ENCODE measurements around the gene CHFR. TPM values are rescaled to one million over a fixed set of nuclear protein-coding genes. Genes with fewer than 3 reads are reported as not detected.
A peak's percentile ranks its signal among the peaks of the same experiment; 100 is the strongest.

Gene CHFR
- total RNA-seq, 1 experiment from 2014 or later: 53.3 TPM

DNA sequence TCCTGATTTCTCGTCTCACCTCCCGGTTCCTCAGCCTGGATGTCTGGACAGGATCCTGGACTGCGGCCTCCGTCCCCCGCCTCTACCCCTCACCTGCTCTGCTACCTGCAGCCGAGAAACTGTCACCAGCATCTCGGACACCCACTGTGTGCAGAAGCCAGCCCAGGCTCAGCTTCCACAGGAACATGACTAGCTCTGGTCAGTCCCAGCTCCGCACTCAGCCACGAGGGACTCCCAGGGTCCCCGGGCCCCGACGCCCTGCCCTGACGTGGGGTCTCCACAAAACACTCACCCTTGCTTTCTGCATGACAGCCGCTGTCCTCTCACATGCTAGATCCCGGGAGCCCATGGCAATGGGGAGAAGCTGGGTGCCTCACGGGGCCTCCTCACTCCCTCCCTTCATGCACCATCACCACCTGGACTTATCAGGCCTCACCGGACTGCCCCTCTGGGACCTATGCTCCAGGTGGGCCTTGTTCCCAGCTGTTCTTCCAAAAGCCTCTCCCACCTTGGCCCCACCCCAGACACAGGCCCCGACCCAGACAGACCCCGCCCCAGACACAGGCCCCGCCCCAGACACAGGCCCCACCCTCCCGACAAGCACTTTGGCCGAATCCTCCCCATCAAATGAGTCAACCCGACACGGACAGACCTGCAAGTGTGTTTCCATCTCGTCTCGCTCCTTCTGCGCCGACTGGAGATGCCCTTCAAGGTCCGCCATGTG is 98.9 kb downstream of the CHFR start:
- Histone ChIP-seq H2AFZ (ENCODE audit: low read length) (no peak overlapping the region), H4K20me1 (ENCODE audit: control insufficient read depth, insufficient read depth, insufficient read length) (peaks cover 2% of the 10 kb centered on the region), H3K79me2 (ENCODE audit: insufficient read depth, low read length) (no peaks in the 10 kb centered on the region), H3K79me1 (ENCODE audit: insufficient read depth, low read depth, low read length, poor library complexity, severe bottlenecking) (no peaks in the 10 kb centered on the region), H3K23ac (ENCODE audit: insufficient read length, low read depth, low read length) (no peak overlapping the region), H3K56ac (ENCODE audit: insufficient read length, low read depth, low read length) (no peak overlapping the region), H2AK5ac (ENCODE audit: insufficient read length, low read length) (no peak overlapping the region), H3K4ac (ENCODE audit: low read depth, low read length) (no peak overlapping the region), H3K4me2 (ENCODE audit: insufficient read depth, insufficient read length, low read length) (no peak overlapping the region), H3K14ac (ENCODE audit: insufficient read depth, low read length) (no peak overlapping the region), H4K5ac (ENCODE audit: insufficient read length, low read depth, low read length) (no peak overlapping the region), H4K8ac (replicated peaks; ENCODE audit: insufficient read length, low read depth, low read length) (no peak overlapping the region), H3K9ac (ENCODE audit: extremely low read depth, insufficient read length, low read length) (no peak overlapping the region), H3K27ac (ENCODE audit: insufficient read length, low read depth, low read length) (no peak overlapping the region), H3T11ph (ENCODE audit: low read length) (no peak overlapping the region), H3K18ac (ENCODE audit: insufficient read length, low read depth, low read length) (no peak overlapping the region), H4K91ac (ENCODE audit: insufficient read length, low read depth, low read length) (no peak overlapping the region), H3K27me3 (ENCODE audit: insufficient read depth, low read length) (no peaks in the 10 kb centered on the region), H3K23me2 (ENCODE audit: insufficient read length, low read depth, low read length, poor library complexity, severe bottlenecking) (no peaks in the 10 kb centered on the region), H2BK120ac (ENCODE audit: low read depth, low read length, poor library complexity, severe bottlenecking) (no peak overlapping the region), H2BK15ac (ENCODE audit: low read depth, low read length) (no peak overlapping the region), H2BK5ac (ENCODE audit: insufficient read length, low read length) (no peak overlapping the region), H3K4me1 (ENCODE audit: insufficient read depth, low read length) (no peaks in the 10 kb centered on the region), H3K9me3 (ENCODE audit: control insufficient read depth, low read depth, low read length) (no peaks in the 10 kb centered on the region), H2BK12ac (ENCODE audit: insufficient read length, low read depth, low read length) (no peak overlapping the region), H2BK20ac (ENCODE audit: low read depth, low read length, poor library complexity, severe bottlenecking) (no peak overlapping the region)
- H3K27me3 Mint-ChIP-seq (ENCODE audit: low read depth): no peaks in the 10 kb centered on the region; the same call in 1 of the 2 replicates
- H3K36me3 Mint-ChIP-seq (ENCODE audit: insufficient read depth in 1 of 3, low read depth in 3 of 3): peaks cover 47 to 75% (median 61%) of the 10 kb centered on the region in 3 experiments
- TF ChIP-seq, protein P1, sequence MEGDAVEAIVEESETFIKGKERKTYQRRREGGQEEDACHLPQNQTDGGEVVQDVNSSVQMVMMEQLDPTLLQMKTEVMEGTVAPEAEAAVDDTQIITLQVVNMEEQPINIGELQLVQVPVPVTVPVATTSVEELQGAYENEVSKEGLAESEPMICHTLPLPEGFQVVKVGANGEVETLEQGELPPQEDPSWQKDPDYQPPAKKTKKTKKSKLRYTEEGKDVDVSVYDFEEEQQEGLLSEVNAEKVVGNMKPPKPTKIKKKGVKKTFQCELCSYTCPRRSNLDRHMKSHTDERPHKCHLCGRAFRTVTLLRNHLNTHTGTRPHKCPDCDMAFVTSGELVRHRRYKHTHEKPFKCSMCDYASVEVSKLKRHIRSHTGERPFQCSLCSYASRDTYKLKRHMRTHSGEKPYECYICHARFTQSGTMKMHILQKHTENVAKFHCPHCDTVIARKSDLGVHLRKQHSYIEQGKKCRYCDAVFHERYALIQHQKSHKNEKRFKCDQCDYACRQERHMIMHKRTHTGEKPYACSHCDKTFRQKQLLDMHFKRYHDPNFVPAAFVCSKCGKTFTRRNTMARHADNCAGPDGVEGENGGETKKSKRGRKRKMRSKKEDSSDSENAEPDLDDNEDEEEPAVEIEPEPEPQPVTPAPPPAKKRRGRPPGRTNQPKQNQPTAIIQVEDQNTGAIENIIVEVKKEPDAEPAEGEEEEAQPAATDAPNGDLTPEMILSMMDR (conservative IDR thresholded peaks at IDR 0.05): no peak
- no peak overlapping the region for H3K4me3 Mint-ChIP-seq
- DNase-seq: no peak
- H3K9me3 Mint-ChIP-seq: peaks cover 0 to 2% of the 10 kb centered on the region in 2 experiments; a peak in 1 of 5 replicates
- no CpG with 5 or more reads among the region's 29 CpGs for WGBS (ENCODE audit: extremely low coverage, insufficient read length, low lambda C conversion rate)
- peak overlapping the region; percentile 60 to 93 (median 90); a peak in 5 of 7 replicates for H3K27ac Mint-ChIP-seq
- no peaks in the 10 kb centered on the region for H3K4me1 Mint-ChIP-seq

Data from H9 (cell line).